ENCODE results near the gene GDF15.
"Not testable (repeated sequence)": the region's sequence is repeated elsewhere in the genome, so short reads cannot be mapped to it uniquely, and the experiment has no call there.

Gene GDF15

DNA sequence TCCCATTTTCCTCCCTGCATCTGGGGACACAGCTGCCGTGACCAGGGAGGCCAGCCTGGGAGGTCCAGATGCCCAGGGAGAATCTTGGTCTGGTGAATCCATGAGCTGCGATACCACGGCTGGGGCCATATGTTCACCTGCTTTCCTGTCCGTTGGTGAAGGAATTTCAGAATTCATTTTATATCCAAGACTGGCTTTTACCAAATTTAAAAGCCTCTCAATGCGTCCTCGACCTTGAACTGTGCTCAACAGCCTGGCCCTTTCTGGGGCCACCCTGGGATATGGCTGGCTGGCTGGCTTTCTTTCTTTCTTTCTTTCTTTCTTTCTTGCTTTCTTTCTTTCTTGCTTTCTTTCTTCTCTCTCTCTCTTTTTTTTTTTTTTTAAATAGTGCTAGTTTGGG is 22.2 kb upstream of the GDF15 start:
- in situ Hi-C loops (cut with MboI; ENCODE audit: low sequenced_read_pairs), result no loop called here

DNA sequence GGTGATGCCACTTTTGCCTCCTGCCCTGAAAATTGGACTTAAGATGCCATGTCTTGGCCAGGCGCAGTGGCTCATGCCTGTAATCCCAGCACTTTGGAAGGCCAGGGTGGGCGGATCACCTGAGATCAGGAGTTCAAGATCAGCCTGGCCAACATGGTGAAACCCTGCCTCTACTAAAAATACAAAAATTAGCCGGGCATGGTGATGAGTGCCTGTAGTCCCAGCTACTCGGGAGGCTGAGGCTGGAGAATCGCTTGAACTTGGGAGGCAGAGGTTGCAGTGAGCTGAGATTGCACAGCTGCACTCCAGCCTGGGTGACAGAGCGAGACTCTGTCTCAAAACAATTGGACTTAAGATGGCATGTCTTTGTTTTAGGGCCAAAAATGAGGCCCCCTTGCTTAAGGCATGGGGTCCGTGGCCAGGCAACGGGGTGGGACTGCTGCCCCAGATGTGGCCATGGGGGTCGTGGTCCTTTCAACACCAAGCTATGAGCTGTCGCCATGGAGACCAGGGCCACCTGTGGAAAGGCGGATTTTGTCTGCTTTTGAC is 21.6 kb upstream of the GDF15 start:
- in situ Hi-C loops (cut with MboI; ENCODE audit: low sequenced_read_pairs), result not testable (repeated sequence)

DNA sequence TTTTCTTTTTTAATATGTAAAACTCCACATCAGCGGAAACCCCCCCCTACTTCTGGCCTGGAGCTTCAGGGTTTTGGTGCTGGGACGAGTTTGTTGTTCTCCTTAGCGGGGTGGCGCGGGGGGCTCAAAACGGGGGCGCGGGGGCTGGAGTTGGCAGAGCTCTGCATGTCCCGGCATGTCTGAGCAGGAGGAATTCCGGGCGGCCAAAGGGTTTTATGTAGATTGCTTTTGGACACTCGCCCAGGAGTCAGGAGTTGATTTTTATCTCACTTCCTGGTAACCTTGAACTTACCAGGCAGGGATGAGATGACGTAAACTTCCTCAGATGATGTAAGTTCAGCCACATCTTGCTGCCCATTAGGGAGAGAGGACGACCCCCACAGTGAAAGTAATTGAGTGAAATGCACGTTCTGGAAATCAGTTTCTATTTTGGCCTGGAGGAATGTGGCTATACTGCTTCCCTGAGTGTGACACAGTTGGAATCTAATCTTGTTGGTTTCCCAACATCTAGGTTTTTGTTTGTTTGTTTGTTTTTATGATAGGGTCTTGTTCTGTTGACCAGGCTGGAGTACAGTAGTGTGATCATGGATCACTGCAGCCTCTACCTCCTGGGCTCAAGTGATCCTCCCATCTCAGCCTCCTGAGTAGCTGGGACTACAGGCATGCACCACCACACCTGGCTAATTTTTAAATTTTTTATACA is 21.0 kb upstream of the GDF15 start:
- in situ Hi-C loops (cut with MboI; ENCODE audit: low sequenced_read_pairs), result no loop called here

- in situ Hi-C loops (cut with MboI; ENCODE audit: low sequenced_read_pairs), result no loop called here
Measured at GRCh38 chr19:18366021-18366435, 19.9 kb upstream of the GDF15 start.

GRCh38 chr19:18368504-18369222 is 17.3 kb upstream of the GDF15 start:
- in situ Hi-C loops (cut with MboI; ENCODE audit: low sequenced_read_pairs), result no loop called here

- in situ Hi-C loops (cut with MboI; ENCODE audit: low sequenced_read_pairs), result no loop called here
Measured at GRCh38 chr19:18373407-18373891, 12.5 kb upstream of the GDF15 start.

DNA sequence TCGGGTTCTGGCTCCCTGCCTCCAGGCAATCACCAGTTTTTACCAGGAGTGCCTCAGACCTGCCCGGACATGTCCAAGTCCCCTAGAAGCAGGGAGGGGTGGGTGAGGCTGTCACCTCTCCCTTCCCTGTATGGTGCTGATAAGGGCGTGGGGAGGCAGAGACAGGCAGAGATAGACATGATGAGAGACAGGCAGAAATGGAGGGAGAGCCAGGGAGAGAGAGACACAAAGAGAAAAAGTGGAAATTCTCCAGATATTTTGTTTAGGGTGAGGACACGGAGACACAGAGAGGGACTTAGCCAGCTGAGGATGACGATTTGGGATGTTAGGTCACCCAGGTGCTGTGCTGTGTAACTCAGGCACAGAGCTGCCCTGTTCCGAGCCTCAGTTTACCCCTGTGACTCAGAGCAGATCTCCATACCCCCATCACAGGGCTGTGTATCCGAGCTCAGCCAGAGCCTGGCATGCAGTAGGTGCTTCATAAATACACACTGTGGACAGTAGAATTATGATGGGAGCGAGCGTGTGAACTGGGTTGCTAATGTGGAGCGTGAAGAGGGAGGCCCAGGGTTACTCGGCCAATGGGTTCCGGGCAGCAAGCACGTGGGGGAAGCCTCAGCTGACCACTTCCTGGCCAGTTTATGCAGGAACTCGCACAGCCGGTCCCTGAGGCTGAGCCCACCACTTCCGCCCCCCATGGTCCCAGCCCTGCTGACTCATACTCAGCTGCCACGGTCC is 11.9 kb upstream of the GDF15 start:
- in situ Hi-C loops (cut with MboI; ENCODE audit: low sequenced_read_pairs), result no loop called here

DNA sequence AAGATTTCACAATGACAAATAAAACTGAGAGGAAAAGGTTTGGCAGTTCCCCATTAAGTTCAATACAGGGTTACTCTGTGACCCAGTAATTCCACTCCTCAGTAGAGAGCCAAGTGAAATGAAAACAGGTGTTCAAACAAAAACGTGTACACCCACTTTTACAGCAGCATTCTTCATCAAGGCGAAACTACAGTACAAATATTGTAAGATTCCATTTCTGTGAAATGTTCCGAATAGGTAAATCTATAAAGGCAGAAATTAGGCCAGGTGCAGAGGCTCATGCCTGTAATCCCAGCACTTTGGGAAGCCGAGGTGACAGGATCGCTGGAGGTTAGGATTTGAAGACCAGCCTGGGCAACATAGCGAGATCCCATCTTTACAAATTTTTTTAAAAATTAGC is 8.9 kb upstream of the GDF15 start:
- in situ Hi-C loops (cut with MboI; ENCODE audit: low sequenced_read_pairs), result no loop called here

- in situ Hi-C loops (cut with MboI; ENCODE audit: low sequenced_read_pairs), result no loop called here
Measured at GRCh38 chr19:18379803-18380747, 5.9 kb upstream of the GDF15 start.

DNA sequence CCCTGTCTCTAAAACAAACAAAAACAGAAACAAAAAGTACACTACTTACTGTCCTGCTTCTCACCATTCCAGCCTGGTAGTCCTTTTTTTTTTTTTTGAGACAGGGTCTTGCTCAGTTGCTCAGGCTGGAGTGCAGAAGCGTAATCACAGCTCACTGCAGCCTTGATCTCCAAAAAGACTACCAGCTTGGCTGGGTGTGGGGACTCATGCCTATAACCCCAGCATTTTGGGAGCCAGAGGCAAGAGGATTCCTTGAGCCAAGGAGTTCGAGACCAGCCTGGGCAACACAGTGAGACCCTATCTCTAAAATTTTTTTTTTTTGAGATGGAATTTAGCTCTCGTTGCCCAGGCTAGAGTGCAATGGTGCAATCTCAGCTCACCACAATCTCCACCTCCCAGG is 5.1 kb upstream of the GDF15 start:
- in situ Hi-C loops (cut with MboI; ENCODE audit: low sequenced_read_pairs), result no loop called here

DNA sequence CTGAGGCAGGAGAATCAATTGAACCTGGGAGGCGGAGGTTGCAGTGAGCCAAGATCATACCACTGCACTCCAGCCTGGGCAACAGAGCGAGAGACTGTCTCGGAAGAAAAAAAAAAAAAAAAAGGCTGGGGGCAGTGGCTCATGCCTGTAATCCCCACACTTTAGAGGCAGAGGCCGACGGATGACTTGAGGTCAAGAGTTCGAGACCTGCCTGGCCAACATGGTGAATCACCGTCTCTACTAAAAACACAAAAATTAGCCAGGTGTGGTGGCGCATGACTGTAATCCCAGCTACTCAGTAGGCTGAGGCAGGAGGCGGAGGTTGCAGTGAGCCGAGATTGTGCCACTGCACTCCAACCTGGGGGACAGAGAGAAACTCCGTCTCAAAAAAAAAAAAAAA is 2.3 kb upstream of the GDF15 start:
- in situ Hi-C loops (cut with MboI; ENCODE audit: low sequenced_read_pairs), result not testable (repeated sequence)

GRCh38 chr19:18384775-18385174 is 1.2 kb upstream of the GDF15 start:
- in situ Hi-C loops (cut with MboI; ENCODE audit: low sequenced_read_pairs), result no loop called here

DNA sequence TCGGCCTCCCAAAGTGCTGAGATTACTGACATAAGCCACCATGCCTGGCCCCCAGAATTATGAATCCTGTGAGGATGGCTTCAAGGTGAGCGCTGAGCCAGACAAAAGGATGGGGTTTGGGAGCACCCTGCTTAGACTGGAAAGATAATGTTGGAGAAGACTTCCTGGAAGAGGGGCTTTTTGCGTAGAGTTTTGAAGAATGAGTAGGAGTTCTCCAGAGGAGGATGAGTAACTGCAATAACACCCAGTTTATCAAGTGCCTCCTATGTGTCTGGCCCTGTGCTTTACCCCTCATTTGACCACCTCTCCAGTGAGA is 641 bp upstream of the GDF15 start:
- in situ Hi-C loops (cut with MboI; ENCODE audit: low sequenced_read_pairs), result no loop called here

DNA sequence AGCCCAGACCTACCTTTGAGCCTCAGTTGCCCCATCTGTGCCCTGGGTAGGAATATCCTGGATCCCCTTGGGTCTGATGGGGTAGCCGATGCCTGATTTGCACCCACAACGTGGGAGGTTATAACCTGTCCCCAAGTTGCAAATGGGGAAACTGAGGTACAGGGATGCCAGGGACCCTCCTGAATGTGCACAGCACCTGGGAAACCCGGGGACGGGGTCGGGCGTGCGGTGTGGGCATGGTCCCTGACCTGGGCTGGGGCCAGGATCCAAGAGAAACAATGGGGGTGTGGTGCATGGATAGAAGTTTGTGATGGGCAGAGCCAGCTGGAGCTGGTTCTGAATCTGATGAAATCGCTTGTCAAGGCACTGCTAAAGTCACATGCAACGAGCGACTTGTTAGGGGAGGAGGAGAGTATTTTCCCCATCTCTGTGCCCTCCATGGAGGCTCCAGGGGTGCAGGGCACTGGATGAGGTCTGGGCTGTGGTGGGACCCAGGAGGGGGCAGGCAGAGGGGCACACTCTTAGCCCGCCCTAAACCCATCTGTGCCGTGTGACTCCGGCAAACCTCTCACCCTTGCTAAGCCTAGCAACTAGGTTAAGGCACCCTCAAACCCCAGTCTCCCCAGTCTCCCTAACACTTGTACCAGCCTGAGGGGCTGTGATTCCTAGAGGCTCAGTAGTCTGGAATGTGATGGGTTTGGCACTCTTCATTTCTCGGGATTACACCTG is 749 bp downstream of the GDF15 start:
- in situ Hi-C loops (cut with MboI; ENCODE audit: low sequenced_read_pairs), result no loop called here

- in situ Hi-C loops (cut with MboI; ENCODE audit: low sequenced_read_pairs), result no loop called here
Measured at GRCh38 chr19:18388100-18388959, 2.4 kb downstream of the GDF15 start.

- in situ Hi-C loops (cut with MboI; ENCODE audit: low sequenced_read_pairs), result no loop called here
Measured at GRCh38 chr19:18388960-18389725, 3.2 kb downstream of the GDF15 start.

DNA sequence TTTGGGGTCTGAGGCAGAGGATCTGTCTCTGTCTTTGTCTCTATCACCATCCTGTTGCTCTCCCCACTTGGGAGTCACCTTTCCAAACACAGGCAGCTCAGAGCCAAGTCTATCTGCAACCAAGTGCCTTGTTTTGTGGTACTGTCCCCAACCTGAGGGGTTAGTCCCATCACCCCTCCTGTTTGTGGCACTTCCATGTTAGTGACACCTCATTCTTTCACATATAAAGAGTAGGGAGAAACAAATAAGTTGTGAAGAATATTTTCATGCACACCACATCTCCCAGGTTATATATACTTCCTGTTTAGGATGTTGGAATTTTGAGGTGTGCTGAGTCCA is 3.7 kb downstream of the GDF15 start:
- in situ Hi-C loops (cut with MboI; ENCODE audit: low sequenced_read_pairs), result no loop called here

Measured in hTERT RPE-1 (cell line).